GM12873 (cell line): Measurements from ENCODE around the gene CD300LB.

Source experiments
- CTCF ChIP-seq: IDR thresholded peaks from 2 replicates; pipeline ENCODE4 v1.5.1; 2012; ENCODE audit warnings: low read depth, mild to moderate bottlenecking, moderate library complexity, low read length, control low read depth; ENCODE audit not compliant: insufficient read depth; ENCODE audit errors: missing control alignments

The CD300LB gene

GRCh38 chr17:74524653-74525464 is 6.4 kb downstream of the CD300LB start:
- TF ChIP-seq CTCF: no peak

- TF ChIP-seq CTCF: no peak
Observed at GRCh38 chr17:74523308-74523707, 8.0 kb downstream of the CD300LB start.

- TF ChIP-seq CTCF: no peak
Observed at GRCh38 chr17:74522381-74523105, 8.7 kb downstream of the CD300LB start.

DNA sequence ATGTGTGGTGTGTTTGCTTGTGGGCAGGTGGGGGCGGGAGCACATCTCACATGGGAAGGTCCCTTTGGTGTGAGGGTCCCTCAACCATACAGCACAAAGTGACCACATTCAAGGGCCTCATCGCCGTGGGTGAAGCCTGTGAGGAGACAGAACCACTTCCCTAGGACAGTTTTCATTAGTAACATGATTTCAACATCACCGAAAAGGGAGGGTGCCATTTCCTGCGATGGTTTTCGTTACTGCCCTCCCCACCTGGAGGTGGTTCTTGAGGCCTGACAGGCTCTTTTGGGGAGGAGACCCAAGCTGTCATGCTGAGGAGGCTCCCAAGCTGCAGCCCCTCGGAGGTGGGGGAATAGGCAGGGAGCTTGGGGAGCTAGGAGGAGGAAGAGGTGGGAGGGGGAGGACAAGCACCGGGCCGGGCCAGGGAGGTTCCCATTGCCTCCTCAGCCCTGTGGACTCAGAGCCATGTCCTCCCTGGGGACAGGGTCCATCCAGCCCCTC is 9.5 kb downstream of the CD300LB start:
- no peak for TF ChIP-seq CTCF

GRCh38 chr17:74520790-74521480 is 10.3 kb downstream of the CD300LB start:
- TF ChIP-seq CTCF: no peak

GRCh38 chr17:74520016-74520434 is 11.2 kb downstream of the CD300LB start:
- no peak for TF ChIP-seq CTCF

GRCh38 chr17:74516561-74517328 is 14.5 kb downstream of the CD300LB start:
- no peak for TF ChIP-seq CTCF
